K562 (cell line): ENCODE measurements around the gene CALY. TPM values are rescaled to one million over a fixed set of nuclear protein-coding genes. Genes with fewer than 3 reads are reported as not detected.

Experiments
- ATAC-seq: fragments of 200-7000 bp; cut with Tn5 transposase; 3 replicates; pipeline ENCODE4 v1.9.1; 2020; ENCODE audit warnings: moderate library complexity
- BruUV-seq: library from RNA; stranded (reverse); fragments of 400-500 nt; replicated peaks from 2 replicates; lab custom pipeline; 2021; lab: Mats Ljungman, UMichigan
- CTCF ChIA-PET: fragments of 300-600 bp; formaldehyde crosslinking; extraction: SDS; loops from one replicate; lab custom pipeline; 2021; ENCODE audit warnings: low intra/inter-chr PET ratio; lab: Yijun Ruan, JAX
- POLR2A ChIA-PET: fragments of 300-600, 350-650 bp; sonication (Branson Sonifier 250); formaldehyde crosslinking; extraction: SDS; loops from one replicate; lab custom pipeline; 2021; ENCODE audit warnings: antibody characterized with exemption, inconsistent platforms; lab: Yijun Ruan, JAX
- DNase-seq, 4 experiments: peaks; one replicate each; pipeline versions ENCODE4 v3.0.0 to v3.0.0-alpha.2; 2011 to 2018; ENCODE audit warnings: low spot score in 3 of 4, mixed read lengths in 3 of 4; ENCODE audit errors: extremely low read depth in 1 of 4
- FAIRE-seq: peaks from 2 replicates; lab custom pipeline; 2011; peaks lifted over from hg19 to GRCh38; lab: Jason Lieb, UNC
- H2AFZ ChIP-seq: 2 replicates; pipeline ENCODE4 v1.6.0; 2011; ENCODE audit warnings: low read depth, low read length, control low read depth, inconsistent platforms
- H3K27ac ChIP-seq: fragments of 200-600 bp; 3 replicates; pipeline ENCODE4 v1.8.0; 2011; ENCODE audit warnings: low read depth, mild to moderate bottlenecking, control low read depth, inconsistent platforms, low read length, moderate library complexity, mixed read lengths; ENCODE audit errors: extremely low read depth
- H3K27me3 ChIP-seq, 2 experiments: fragments of 300-600 bp in 1 of 2; 2 replicates in 1 of 2; 3 replicates in 1 of 2; pipeline versions ENCODE4 v1.6.0 to v1.8.0; 2011; ENCODE audit warnings: inconsistent platforms in 2 of 2, low read length in 2 of 2, mild to moderate bottlenecking in 1 of 2, mixed read lengths in 1 of 2, moderate library complexity in 1 of 2; ENCODE audit not compliant: control insufficient read depth in 2 of 2, insufficient read depth in 2 of 2
- H3K36me3 ChIP-seq: fragments of 300-600 bp; 3 replicates; pipeline ENCODE4 v1.8.0; 2011; ENCODE audit warnings: mild to moderate bottlenecking, low read length, inconsistent platforms; ENCODE audit not compliant: control insufficient read depth, insufficient read depth
- H3K4me1 ChIP-seq, 2 experiments: fragments of 200-600 bp in 1 of 2; replicated peaks in 1 of 2; 2 replicates in 1 of 2; 3 replicates in 1 of 2; pipeline versions ENCODE4 v1.5.1 to v1.8.0; 2011; ENCODE audit warnings: inconsistent platforms in 2 of 2, low read length in 2 of 2, mild to moderate bottlenecking in 1 of 2, mixed read lengths in 1 of 2, moderate library complexity in 1 of 2; ENCODE audit not compliant: control insufficient read depth in 2 of 2, insufficient read depth in 2 of 2
- H3K4me2 ChIP-seq: 2 replicates; pipeline ENCODE4 v1.6.1; 2011; ENCODE audit warnings: low read length, control low read depth, inconsistent platforms, mixed read lengths; ENCODE audit not compliant: insufficient read depth
- H3K4me3 ChIP-seq: fragments of 200-600 bp; sonication (generic), shearing (Covaris generic); 2 replicates; pipeline ENCODE4 v1.5.1; 2016; ENCODE audit warnings: control low read depth, inconsistent platforms
- H3K79me2 ChIP-seq: fragments of 200-600 bp; 3 replicates; pipeline ENCODE4 v1.8.0; 2011; ENCODE audit warnings: low read length, inconsistent platforms; ENCODE audit not compliant: control insufficient read depth, insufficient read depth
- H3K9ac ChIP-seq, 2 experiments: 2 replicates each; pipeline versions ENCODE4 v1.6.0 to v1.6.1; 2011; ENCODE audit warnings: low read depth in 2 of 2, low read length in 2 of 2, control low read depth in 1 of 2, inconsistent platforms in 1 of 2, mild to moderate bottlenecking in 1 of 2, mixed read lengths in 1 of 2; ENCODE audit not compliant: insufficient read depth in 1 of 2
- H3K9me1 ChIP-seq: one replicate; pipeline ENCODE4 v1.6.0; 2011; ENCODE audit warnings: inconsistent platforms, mild to moderate bottlenecking, low read length, moderate library complexity; ENCODE audit not compliant: control insufficient read depth, insufficient read depth
- H3K9me3 ChIP-seq: replicated peaks from 2 replicates; pipeline ENCODE4 v1.5.1; 2011; ENCODE audit warnings: low read depth, low read length, inconsistent platforms; ENCODE audit not compliant: control insufficient read depth, insufficient read depth
- H4K20me1 ChIP-seq: replicated peaks from 2 replicates; pipeline ENCODE4 v1.6.1; 2011; ENCODE audit warnings: low read length, inconsistent platforms, mixed read lengths; ENCODE audit not compliant: control insufficient read depth, insufficient read depth
- AFF1 ChIP-seq, 2 experiments: fragments of 450-650 bp; IDR thresholded peaks; 2 replicates each; pipeline ENCODE4 v1.6.1; 2018; ENCODE audit warnings: mild to moderate bottlenecking in 2 of 2, low read depth in 1 of 2; ENCODE audit not compliant: partially characterized antibody in 2 of 2
- CBFA2T2 ChIP-seq: fragments of 450-650 bp; conservative IDR thresholded peaks from 2 replicates; pipeline ENCODE4 v1.6.1; 2017; ENCODE audit warnings: mild to moderate bottlenecking
- COPS2 ChIP-seq: fragments of 450-650 bp; conservative IDR thresholded peaks from 2 replicates; pipeline ENCODE4 v1.6.1; 2016; ENCODE audit warnings: mild to moderate bottlenecking, moderate library complexity
- CREBBP ChIP-seq: IDR thresholded peaks from one replicate; pipeline ENCODE4 v1.6.1; 2012; ENCODE audit warnings: low read depth, mild to moderate bottlenecking, control low read depth, inconsistent platforms, low read length
- KLF10 ChIP-seq: fragments of 250-450 bp; sonication (Bioruptor Pico); IDR thresholded peaks from 2 replicates; pipeline ENCODE4 v1.6.1; 2021; ENCODE audit warnings: matching md5 sums
- MCM7 ChIP-seq, 2 experiments: fragments of 450-650 bp; IDR thresholded peaks; 2 replicates each; pipeline ENCODE4 v1.6.1; 2016 to 2018
- PHF21A ChIP-seq: fragments of 450-650 bp; IDR thresholded peaks from 2 replicates; pipeline ENCODE4 v1.6.1; 2017; ENCODE audit warnings: low read depth, borderline replicate concordance
- SIN3A ChIP-seq, 2 experiments: fragments of 150-350 bp in 1 of 2; IDR thresholded peaks; 2 replicates each; pipeline ENCODE4 v1.6.1; 2011 to 2016; ENCODE audit warnings: borderline replicate concordance in 2 of 2, low read depth in 2 of 2, low read length in 2 of 2, mild to moderate bottlenecking in 2 of 2, moderate library complexity in 2 of 2; ENCODE audit not compliant: control insufficient read depth in 1 of 2
- SRSF9 ChIP-seq: fragments of 200-400 bp; formaldehyde crosslinking; IDR thresholded peaks from 2 replicates; pipeline ENCODE4 v1.6.1; 2017; ENCODE audit warnings: low read depth, low read length, borderline replicate concordance
- TAL1 ChIP-seq: fragments of 450-650 bp; IDR thresholded peaks from 2 replicates; pipeline ENCODE4 v1.6.1; 2016; ENCODE audit warnings: mild to moderate bottlenecking
- TEAD2 ChIP-seq: fragments of 450-650 bp; IDR thresholded peaks from 2 replicates; pipeline ENCODE4 v1.6.1; 2016; ENCODE audit warnings: missing genetic modification characterization, control low read depth, missing compliant biosample characterization
- ZBTB17 ChIP-seq: fragments of 450-650 bp; formaldehyde crosslinking; IDR thresholded peaks from 2 replicates; pipeline ENCODE4 v1.4.0; 2020; ENCODE audit warnings: mild to moderate bottlenecking
- ZFP36 ChIP-seq: fragments of 150-350 bp; IDR thresholded peaks from 2 replicates; pipeline ENCODE4 v1.6.1; 2018; ENCODE audit warnings: low read length, low read depth; ENCODE audit not compliant: partially characterized antibody
- ZNF668 ChIP-seq: fragments of 250-450 bp; sonication (Bioruptor Pico); IDR thresholded peaks from 2 replicates; pipeline ENCODE4 v1.8.0; 2022; ENCODE audit warnings: mild to moderate bottlenecking, inconsistent platforms
- ZNF830 ChIP-seq: fragments of 250-450 bp; sonication (Bioruptor Pico); IDR thresholded peaks from 2 replicates; pipeline ENCODE4 v1.5.0; 2021; ENCODE audit warnings: mild to moderate bottlenecking
- WGBS: fragments of 100-300 bp; shearing (Covaris generic); methylation state at CpG from one replicate; pipeline ENCODE4 v1.1.6; 2016; ENCODE audit warnings: low coverage, mixed read lengths; ENCODE audit not compliant: insufficient coverage; ENCODE audit errors: missing lambda C conversion rate; 5-methylcytosine and 5-hydroxymethylcytosine counted together
- in situ Hi-C: fragments of 300-500 bp; cut with MboI; formaldehyde crosslinking; loops from 4 replicates; pipeline ENCODE4 v1.15.0; 2018; ENCODE audit warnings: inconsistent platforms, mixed read lengths
- intact Hi-C: fragments of 100-400 bp; cut with micrococcal nuclease; formaldehyde crosslinking; loops from 2 replicates; pipeline ENCODE4 v1.14.2; 2022
- polyA plus RNA-seq, 8 experiments: library from polyadenylated mRNA; depleted of rRNA in 4 of 8; stranded (reverse) in 5 of 8; unstranded in 3 of 8; fragments of >200 nt; fragmentation: Nextera tagmentation in 2 of 8; fragmentation: Illumina TruSeq in 1 of 8; extraction: Ambion mirVana in 2 of 8; extraction: Trizol in 1 of 8; gene quantifications; 2 replicates each; pipeline versions ENCODE4 v1.2.1 to v1.2.3, GENCODE V29; 2011 to 2014; ENCODE audit warnings: inconsistent platforms in 1 of 8, missing spikeins in 1 of 8
- total RNA-seq, 7 experiments: library from RNA; depleted of rRNA in 6 of 7; stranded (reverse); fragments of >200 nt in 6 of 7; fragmentation: Illumina TruSeq in 2 of 7; extraction: Trizol in 2 of 7; gene quantifications; 2 replicates each; pipeline versions ENCODE4 v1.2.1 to v1.2.3, GENCODE V29; 2011 to 2021; ENCODE audit warnings: low replicate concordance in 1 of 7
- TF ChIP-seq, protein P1 (sequence below): sonication (generic); formaldehyde crosslinking; IDR thresholded peaks from 2 replicates; pipeline ENCODE4 v1.9.0; 2022; ENCODE audit warnings: mild to moderate bottlenecking, missing genetic modification reagents
- TF ChIP-seq, protein P2 (sequence below): fragments of 250-450 bp; sonication (Bioruptor Pico); IDR thresholded peaks from 2 replicates; pipeline ENCODE4 v1.4.0; 2020; ENCODE audit warnings: borderline replicate concordance

The CALY gene
- total and polyA plus RNA-seq, 9 of the 15 experiments (the other 6 are each of a cell fraction or from before 2014, with no cell fraction given): not detected

DNA sequence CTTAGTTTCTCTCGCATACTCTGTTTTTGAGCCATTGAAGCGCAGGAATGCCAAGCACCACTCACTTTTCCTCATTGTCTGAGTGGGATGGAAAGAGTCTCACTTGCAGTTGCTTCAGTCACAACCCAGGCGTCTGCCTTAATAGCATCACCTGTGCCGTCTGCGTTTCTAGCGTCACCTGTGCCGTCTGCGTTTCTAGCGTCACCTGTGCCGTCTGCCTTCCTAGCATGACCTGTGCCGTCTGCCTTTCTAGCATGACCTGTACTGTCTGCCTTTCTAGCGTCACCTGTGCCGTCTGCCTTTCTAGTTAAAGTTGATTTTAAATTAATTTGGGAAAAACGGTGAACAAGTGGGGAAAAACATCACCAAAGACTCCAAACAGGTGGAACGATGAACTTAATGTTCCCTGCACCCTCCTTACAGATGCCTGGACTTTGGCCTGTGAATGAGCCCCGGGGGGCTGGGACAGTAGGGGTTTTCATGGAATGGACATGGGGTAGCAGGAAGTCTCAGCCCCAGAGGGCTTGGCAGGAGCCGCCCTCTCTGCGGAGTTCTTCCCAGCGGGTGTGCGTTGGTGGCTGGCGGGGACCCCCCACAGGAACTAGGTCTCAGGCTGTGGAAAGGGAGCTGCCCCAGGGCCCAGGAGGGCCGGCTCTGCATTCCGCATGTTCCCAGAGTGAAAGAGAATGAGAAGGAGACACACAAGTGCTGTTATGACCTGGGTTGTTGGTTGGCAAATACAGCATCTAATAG is 24.5 kb downstream of the CALY start:
- ChIA-PET CTCF (no interaction called here), POLR2A (no interaction called here)
- 82% methylated on average over 13 of the region's 23 CpGs for WGBS
- Histone ChIP-seq H3K9me1 (no peaks in the 10 kb centered on the region), H4K20me1 (no peaks in the 10 kb centered on the region), H3K4me3 (no peak overlapping the region), H3K4me1 (peaks cover 4 to 36% of the 10 kb centered on the region in 2 experiments), H3K9me3 (no peaks in the 10 kb centered on the region), H3K79me2 (peaks cover 20% of the 10 kb centered on the region), H3K36me3 (peaks cover 37% of the 10 kb centered on the region; the same call in 2 of the 3 replicates), H3K27me3 (no peaks in the 10 kb centered on the region), H2AFZ (no peak overlapping the region), H3K9ac (no peak overlapping the region), H3K27ac (no peak overlapping the region), H3K4me2 (no peak overlapping the region)
- DNase-seq (no peak), FAIRE-seq (no peak), ATAC-seq (no peak)
- in situ Hi-C loops (no loop called here), intact Hi-C loops (loop anchor here (2.0 kb wide), 1 partner anchor 65 kb away; no protein-coding TSS in a partner anchor)
- BruUV-seq: no TSS peak
- TF ChIP-seq, protein P1, sequence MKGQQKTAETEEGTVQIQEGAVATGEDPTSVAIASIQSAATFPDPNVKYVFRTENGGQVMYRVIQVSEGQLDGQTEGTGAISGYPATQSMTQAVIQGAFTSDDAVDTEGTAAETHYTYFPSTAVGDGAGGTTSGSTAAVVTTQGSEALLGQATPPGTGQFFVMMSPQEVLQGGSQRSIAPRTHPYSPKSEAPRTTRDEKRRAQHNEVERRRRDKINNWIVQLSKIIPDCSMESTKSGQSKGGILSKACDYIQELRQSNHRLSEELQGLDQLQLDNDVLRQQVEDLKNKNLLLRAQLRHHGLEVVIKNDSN: no peak
- TF ChIP-seq TAL1: no peak
- TF ChIP-seq MCM7 (IDR thresholded peaks at IDR 0.05): no peak
- no peak for TF ChIP-seq PHF21A
- no peak for TF ChIP-seq CBFA2T2
- TF ChIP-seq ZFP36: no peak
- no peak for TF ChIP-seq ZNF830 (CRISPR knock-in tag)
- no peak for TF ChIP-seq CREBBP
- TF ChIP-seq COPS2: no peak
- no peak for TF ChIP-seq ZNF668 (CRISPR knock-in tag)
- TF ChIP-seq KLF10 (CRISPR knock-in tag): no peak
- no peak for TF ChIP-seq ZBTB17 (CRISPR knock-in tag)
- TF ChIP-seq SIN3A (IDR thresholded peaks at IDR 0.05; ENCODE audit: borderline replicate concordance in 2 of 2, control insufficient read depth in 1 of 2, low read depth in 2 of 2, low read length in 2 of 2): no peak
- TF ChIP-seq TEAD2 (tag): no peak
- no peak for TF ChIP-seq SRSF9
- TF ChIP-seq, protein P2, sequence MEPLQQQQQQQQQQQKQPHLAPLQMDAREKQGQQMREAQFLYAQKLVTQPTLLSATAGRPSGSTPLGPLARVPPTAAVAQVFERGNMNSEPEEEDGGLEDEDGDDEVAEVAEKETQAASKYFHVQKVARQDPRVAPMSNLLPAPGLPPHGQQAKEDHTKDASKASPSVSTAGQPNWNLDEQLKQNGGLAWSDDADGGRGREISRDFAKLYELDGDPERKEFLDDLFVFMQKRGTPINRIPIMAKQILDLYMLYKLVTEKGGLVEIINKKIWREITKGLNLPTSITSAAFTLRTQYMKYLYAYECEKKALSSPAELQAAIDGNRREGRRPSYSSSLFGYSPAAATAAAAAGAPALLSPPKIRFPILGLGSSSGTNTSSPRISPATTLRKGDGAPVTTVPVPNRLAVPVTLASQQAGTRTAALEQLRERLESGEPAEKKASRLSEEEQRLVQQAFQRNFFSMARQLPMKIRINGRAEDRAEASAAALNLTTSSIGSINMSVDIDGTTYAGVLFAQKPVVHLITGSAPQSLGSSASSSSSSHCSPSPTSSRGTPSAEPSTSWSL (CRISPR knock-in tag): no peak
- no peak for TF ChIP-seq AFF1 (IDR thresholded peaks at IDR 0.05; ENCODE audit: low read depth in 1 of 2, partially characterized antibody in 2 of 2)
